Measurements from ENCODE around the gene THYN1. TPM values are rescaled to one million over a fixed set of nuclear protein-coding genes. Genes with fewer than 3 reads are reported as not detected.

Gene THYN1
- total RNA-seq, 1 experiment from 2014 or later: 97.0 TPM

GRCh38 chr11:134294664-134295063, 41.5 kb upstream of the THYN1 start:
- no peak overlapping the region for H4K5ac ChIP-seq (ENCODE audit: insufficient read length, low read depth, low read length)
- Mint-ChIP-seq H3K4me3 (no peak overlapping the region), H3K9me3 (no peaks in the 10 kb centered on the region), H3K27me3 (ENCODE audit: low read depth) (no peaks in the 10 kb centered on the region), H3K27ac (no peak overlapping the region; a peak in 1 of 7 replicates), H3K4me1 (peaks cover 1 to 2% of the 10 kb centered on the region in 2 experiments), H3K36me3 (ENCODE audit: insufficient read depth in 1 of 3, low read depth in 3 of 3) (peaks cover 9 to 36% (median 18%) of the 10 kb centered on the region in 3 experiments; a peak in 6 of 7 replicates)
- no peak overlapping the region for H2AFZ ChIP-seq (ENCODE audit: low read length)
- H3K27ac ChIP-seq (ENCODE audit: insufficient read length, low read depth, low read length): no peak overlapping the region
- no peaks in the 10 kb centered on the region for H3K27me3 ChIP-seq (ENCODE audit: insufficient read depth, low read length)
- H4K20me1 ChIP-seq (ENCODE audit: control insufficient read depth, insufficient read depth, insufficient read length): no peaks in the 10 kb centered on the region
- no peak overlapping the region for H3T11ph ChIP-seq (ENCODE audit: low read length)
- H3K56ac ChIP-seq (ENCODE audit: insufficient read length, low read depth, low read length): no peak overlapping the region
- no peak overlapping the region for H2BK20ac ChIP-seq (ENCODE audit: low read depth, low read length, poor library complexity, severe bottlenecking)
- H3K14ac ChIP-seq (ENCODE audit: insufficient read depth, low read length): no peak overlapping the region
- H4K91ac ChIP-seq (ENCODE audit: insufficient read length, low read depth, low read length): no peak overlapping the region
- no peak for DNase-seq
- H3K4me1 ChIP-seq (ENCODE audit: insufficient read depth, low read length): no peaks in the 10 kb centered on the region
- no peak overlapping the region for H3K18ac ChIP-seq (ENCODE audit: insufficient read length, low read depth, low read length)
- no peak overlapping the region for H2BK5ac ChIP-seq (ENCODE audit: insufficient read length, low read length)
- no peaks in the 10 kb centered on the region for H3K79me1 ChIP-seq (ENCODE audit: insufficient read depth, low read depth, low read length, poor library complexity, severe bottlenecking)
- H2BK120ac ChIP-seq (ENCODE audit: low read depth, low read length, poor library complexity, severe bottlenecking): no peak overlapping the region
- no peaks in the 10 kb centered on the region for H3K79me2 ChIP-seq (ENCODE audit: insufficient read depth, low read length)
- H3K9ac ChIP-seq (ENCODE audit: extremely low read depth, insufficient read length, low read length): no peak overlapping the region
- no peak overlapping the region for H2BK15ac ChIP-seq (ENCODE audit: low read depth, low read length)
- H3K23me2 ChIP-seq (ENCODE audit: insufficient read length, low read depth, low read length, poor library complexity, severe bottlenecking): no peaks in the 10 kb centered on the region
- WGBS (ENCODE audit: extremely low coverage, insufficient read length, low lambda C conversion rate): no CpG with 5 or more reads among the region's 9 CpGs
- no peak for TF ChIP-seq CTCF (conservative IDR thresholded peaks at IDR 0.05)
- no peak overlapping the region for H4K8ac ChIP-seq (replicated peaks; ENCODE audit: insufficient read length, low read depth, low read length)
- no peaks in the 10 kb centered on the region for H3K9me3 ChIP-seq (ENCODE audit: control insufficient read depth, low read depth, low read length)
- no peak overlapping the region for H3K23ac ChIP-seq (ENCODE audit: insufficient read length, low read depth, low read length)
- no peak overlapping the region for H2BK12ac ChIP-seq (ENCODE audit: insufficient read length, low read depth, low read length)
- no peak overlapping the region for H3K4ac ChIP-seq (ENCODE audit: low read depth, low read length)
- no peak overlapping the region for H3K4me2 ChIP-seq (ENCODE audit: insufficient read depth, insufficient read length, low read length)
- no peak overlapping the region for H2AK5ac ChIP-seq (ENCODE audit: insufficient read length, low read length)

Data from H9 (cell line).